ENCODE results near the gene CDH4. TPM values are rescaled to one million over a fixed set of nuclear protein-coding genes. Genes with fewer than 3 reads are reported as not detected.

The CDH4 gene
- total and polyA plus RNA-seq, 2 donors (not counting 3 experiments of a cell fraction or from before 2014, with no cell fraction given) = 0.17 to 0.51 TPM

- Histone ChIP-seq H3K4me1 (ENCODE audit: control insufficient read depth, extremely low read depth, insufficient read depth, low read length) (no peaks in the 10 kb centered on the region), H3K9ac (replicated peaks; ENCODE audit: extremely low read depth, insufficient read depth, low read length) (no peak overlapping the region), H3K4me2 (ENCODE audit: insufficient read depth, low read length) (no peak overlapping the region), H3K27ac (ENCODE audit: insufficient read depth, low read depth, low read length) (no peak overlapping the region), H2AFZ (ENCODE audit: low read depth, low read length) (no peak overlapping the region), H3K27me3 (ENCODE audit: control insufficient read depth in 2 of 2, insufficient read depth in 2 of 2, low read length in 2 of 2) (no peaks in the 10 kb centered on the region), H3K4me3 (replicated peaks in 1 of 3; ENCODE audit: insufficient read depth in 1 of 3, low read depth in 1 of 3, low read length in 3 of 3) (no peak overlapping the region), H3K79me2 (ENCODE audit: control insufficient read depth, insufficient read depth, low read length) (no peaks in the 10 kb centered on the region), H3K9me3 (replicated peaks; ENCODE audit: control insufficient read depth, insufficient read depth, low read length) (no peaks in the 10 kb centered on the region), H4K20me1 (replicated peaks; ENCODE audit: control insufficient read depth, extremely low read depth, insufficient read depth, low read length) (no peaks in the 10 kb centered on the region), H3K36me3 (ENCODE audit: control insufficient read depth in 2 of 2, extremely low read depth in 1 of 2, insufficient read depth in 2 of 2, low read length in 2 of 2) (no peaks in the 10 kb centered on the region), H3K9me1 (replicated peaks; ENCODE audit: control insufficient read depth, extremely low read depth, insufficient read depth, low read length) (no peaks in the 10 kb centered on the region)
- intact Hi-C loops (cut with micrococcal nuclease) = no loop called here
- ChIA-PET CTCF (no interaction called here), POLR2A (no interaction called here)
- dilution Hi-C loops (cut with MboI; ENCODE audit: extremely low pct_ligation_motif_present, low sequenced_read_pairs) = no loop called here
- BruUV-seq (replicated peaks) = no TSS peak
- DNase-seq (ENCODE audit: low read depth, low spot score) (no peak), FAIRE-seq (no peak)
- no peak for TF ChIP-seq MYC (IDR thresholded peaks at IDR 0.05; ENCODE audit: low read depth, low read length)
- no peak for TF ChIP-seq FOS (IDR thresholded peaks at IDR 0.05; ENCODE audit: borderline replicate concordance, insufficient read depth, low read length)
- no peak for TF ChIP-seq POLR2A (IDR thresholded peaks at IDR 0.05; ENCODE audit: low read depth, low read length)
- TF ChIP-seq POLR2AphosphoS5 (IDR thresholded peaks at IDR 0.05; ENCODE audit: insufficient read depth, low read depth, low read length) = no peak
- TF ChIP-seq MAX (IDR thresholded peaks at IDR 0.05; ENCODE audit: insufficient read depth, insufficient read length) = no peak
- no peak for TF ChIP-seq CTCF (IDR thresholded peaks at IDR 0.05; ENCODE audit: extremely low read depth in 1 of 2, insufficient read depth in 1 of 2, low read depth in 1 of 2, low read length in 2 of 2)
- TF ChIP-seq EZH2 (IDR thresholded peaks at IDR 0.05; ENCODE audit: borderline replicate concordance, low read depth, low read length, severe bottlenecking) = no peak
- TF ChIP-seq GATA2 (IDR thresholded peaks at IDR 0.05; ENCODE audit: insufficient read depth, insufficient read length, low read depth, low read length) = no peak
- no peak for TF ChIP-seq JUN (IDR thresholded peaks at IDR 0.05; ENCODE audit: borderline replicate concordance, insufficient read depth, insufficient read length, low read depth)
These were observed 523.4 kb downstream of the CDH4 start for GRCh38 chr20:61775423-61775822.

Measured in endothelial cell of umbilical vein (primary cell).